Activated T-helper 2 cell treated with anti-CD3 and anti-CD28 coated beads, Interferon-gamma antibody, Interleukin-2, Interleukin-4, amounts not matched to agents 10 μg/mL and 5 μg/mL and 100 μg/mL, durations not matched to agents 14 hours and 24 hours and 36 hours (primary cell): Measurements from ENCODE around the gene PNLIPRP2. TPM values are rescaled to one million over a fixed set of nuclear protein-coding genes. Genes with fewer than 3 reads are reported as not detected.

Experiments used
- DNase-seq: peaks from one replicate; pipeline ENCODE4 v3.0.0; 2021; ENCODE audit warnings: low spot score
- H3K27ac Mint-ChIP-seq: one replicate; pipeline ENCODE4 v1.8.0; 2021; ENCODE audit warnings: mixed read lengths
- H3K27me3 Mint-ChIP-seq: one replicate; pipeline ENCODE4 v1.8.0; 2021; ENCODE audit warnings: low read depth, mixed read lengths
- H3K36me3 Mint-ChIP-seq: one replicate; pipeline ENCODE4 v1.8.0; 2021; ENCODE audit warnings: low read depth, mixed read lengths
- H3K4me1 Mint-ChIP-seq: one replicate; pipeline ENCODE4 v1.8.0; 2021; ENCODE audit warnings: low read depth, mixed read lengths
- H3K4me3 Mint-ChIP-seq: one replicate; pipeline ENCODE4 v1.8.0; 2021; ENCODE audit warnings: low read depth, mild to moderate bottlenecking, moderate library complexity, mixed read lengths
- H3K9me3 Mint-ChIP-seq: one replicate; pipeline ENCODE4 v1.8.0; 2021; ENCODE audit warnings: mixed read lengths
- intact Hi-C: fragments of 100-400 bp; cut with micrococcal nuclease; formaldehyde crosslinking; loops from one replicate; pipeline ENCODE4 v1.15.1; 2023
- total RNA-seq: library from RNA; stranded (reverse); gene quantifications from 2 replicates; pipeline ENCODE4 v1.2.3, GENCODE V29; 2022

Gene PNLIPRP2
- total RNA-seq, 1 donor from 2014 or later: not detected

DNA sequence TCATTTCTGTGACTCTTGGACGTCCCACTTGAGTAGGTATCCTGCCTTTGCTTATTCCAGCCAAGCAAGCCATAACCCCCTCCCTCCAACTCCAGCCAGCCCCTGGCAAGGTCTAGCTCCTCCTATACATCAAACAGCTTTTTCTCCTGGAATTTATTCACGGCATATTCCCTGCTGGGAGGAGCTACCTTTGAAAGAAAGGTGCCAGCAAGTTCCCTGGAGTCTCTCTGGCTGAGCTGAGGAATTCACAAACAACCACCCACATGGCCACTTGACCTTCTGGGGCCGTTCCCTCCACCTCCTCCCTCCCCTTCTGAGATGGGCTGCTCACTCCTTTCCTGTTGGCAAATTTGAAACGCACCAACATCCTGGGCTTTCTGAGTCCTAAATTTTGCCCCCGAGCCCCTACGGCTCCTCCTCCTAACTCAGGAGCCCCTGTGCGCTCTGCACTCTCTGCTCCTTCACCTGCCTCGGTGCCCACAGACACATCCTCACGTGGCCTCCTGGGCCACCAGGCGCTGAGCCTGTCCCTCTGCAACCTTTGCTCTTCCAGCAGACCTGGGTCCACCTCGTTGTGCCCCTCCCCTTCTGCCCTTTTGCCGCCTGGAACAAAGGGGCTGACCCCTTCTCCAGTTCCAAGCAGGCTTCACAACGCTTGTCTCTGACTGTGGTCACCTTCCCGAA, 73.6 kb downstream of the PNLIPRP2 start:
- intact Hi-C loops: no loop called here
- Mint-ChIP-seq H3K27ac (no peak overlapping the region), H3K27me3 (no peaks in the 10 kb centered on the region), H3K9me3 (no peaks in the 10 kb centered on the region), H3K4me1 (no peaks in the 10 kb centered on the region), H3K4me3 (no peak overlapping the region), H3K36me3 (no peaks in the 10 kb centered on the region)
- no peak for DNase-seq

Other genes starting within 250 kb of the PNLIPRP2 start
- not detected in 2 replicates for gene PNLIPRP3, start 193.1 kb upstream of the PNLIPRP2 start, total RNA-seq
- not detected in 2 replicates for gene PNLIP, start 75.0 kb upstream of the PNLIPRP2 start, total RNA-seq
- gene PNLIPRP1, start 30.0 kb upstream of the PNLIPRP2 start, total RNA-seq: not detected in 2 replicates
- 0.46 and 0.64 TPM in 2 replicates for gene HSPA12A, start 121.6 kb downstream of the PNLIPRP2 start, total RNA-seq
- not detected in 2 replicates for gene ENO4, start 228.5 kb downstream of the PNLIPRP2 start, total RNA-seq